H9 (cell line): Measurements from ENCODE around the gene SLC26A5. TPM values are rescaled to one million over a fixed set of nuclear protein-coding genes. Genes with fewer than 3 reads are reported as not detected.

Experiments
- DNase-seq: peaks from one replicate; pipeline ENCODE4 v3.0.0-alpha.2; 2017
- H2AFZ ChIP-seq: one replicate; pipeline ENCODE4 v1.6.1; 2013; ENCODE audit warnings: mild to moderate bottlenecking, low read length, control low read depth, moderate library complexity
- H2AK5ac ChIP-seq: 2 replicates; pipeline ENCODE4 v1.6.1; 2013; ENCODE audit warnings: low read length, control low read depth, mixed read lengths; ENCODE audit not compliant: insufficient read length
- H2BK120ac ChIP-seq: one replicate; pipeline ENCODE4 v1.6.1; 2013; ENCODE audit warnings: low read depth, mild to moderate bottlenecking, low read length, control low read depth, inconsistent platforms; ENCODE audit not compliant: poor library complexity, severe bottlenecking
- H2BK12ac ChIP-seq: 2 replicates; pipeline ENCODE4 v1.6.1; 2013; ENCODE audit warnings: low read length, control low read depth, mixed read lengths, low read depth; ENCODE audit not compliant: insufficient read length
- H2BK15ac ChIP-seq: 2 replicates; pipeline ENCODE4 v1.6.1; 2013; ENCODE audit warnings: low read depth, low read length, control low read depth
- H2BK20ac ChIP-seq: one replicate; pipeline ENCODE4 v1.6.1; 2013; ENCODE audit warnings: low read depth, mild to moderate bottlenecking, low read length, control low read depth, inconsistent platforms; ENCODE audit not compliant: poor library complexity, severe bottlenecking
- H2BK5ac ChIP-seq: 2 replicates; pipeline ENCODE4 v1.6.1; 2013; ENCODE audit warnings: low read length, control low read depth, mixed read lengths; ENCODE audit not compliant: insufficient read length
- H3K14ac ChIP-seq: 2 replicates; pipeline ENCODE4 v1.6.1; 2013; ENCODE audit warnings: low read length, control low read depth; ENCODE audit not compliant: insufficient read depth
- H3K18ac ChIP-seq: 2 replicates; pipeline ENCODE4 v1.6.1; 2013; ENCODE audit warnings: low read depth, mild to moderate bottlenecking, mixed read lengths, low read length, control low read depth; ENCODE audit not compliant: insufficient read length
- H3K23ac ChIP-seq: 2 replicates; pipeline ENCODE4 v1.6.1; 2013; ENCODE audit warnings: low read length, control low read depth, mixed read lengths, low read depth; ENCODE audit not compliant: insufficient read length
- H3K23me2 ChIP-seq: 2 replicates; pipeline ENCODE4 v1.6.1; 2013; ENCODE audit warnings: low read depth, mild to moderate bottlenecking, mixed read lengths, low read length, control low read depth; ENCODE audit not compliant: insufficient read length, poor library complexity, severe bottlenecking
- H3K27ac ChIP-seq: 2 replicates; pipeline ENCODE4 v1.5.1; 2013; ENCODE audit warnings: low read length, control low read depth, mixed read lengths, low read depth; ENCODE audit not compliant: insufficient read length
- H3K27me3 ChIP-seq: 2 replicates; pipeline ENCODE4 v1.6.1; 2013; ENCODE audit warnings: low read length, control low read depth, inconsistent platforms; ENCODE audit not compliant: insufficient read depth
- H3K4ac ChIP-seq: 2 replicates; pipeline ENCODE4 v1.6.1; 2013; ENCODE audit warnings: low read depth, mild to moderate bottlenecking, control low read depth, inconsistent platforms, low read length, moderate library complexity
- H3K4me1 ChIP-seq: 2 replicates; pipeline ENCODE4 v1.6.1; 2013; ENCODE audit warnings: low read length, control low read depth, inconsistent platforms; ENCODE audit not compliant: insufficient read depth
- H3K4me2 ChIP-seq: 2 replicates; pipeline ENCODE4 v1.6.1; 2013; ENCODE audit warnings: low read length, control low read depth, mixed read lengths; ENCODE audit not compliant: insufficient read length, insufficient read depth
- H3K56ac ChIP-seq: 2 replicates; pipeline ENCODE4 v1.6.1; 2013; ENCODE audit warnings: low read depth, mild to moderate bottlenecking, mixed read lengths, low read length, control low read depth; ENCODE audit not compliant: insufficient read length
- H3K79me1 ChIP-seq: 2 replicates; pipeline ENCODE4 v1.6.1; 2013; ENCODE audit warnings: low read depth, mild to moderate bottlenecking, moderate library complexity, low read length, control low read depth, inconsistent platforms; ENCODE audit not compliant: insufficient read depth, poor library complexity, severe bottlenecking
- H3K79me2 ChIP-seq: 2 replicates; pipeline ENCODE4 v1.6.1; 2013; ENCODE audit warnings: low read length, control low read depth, inconsistent platforms; ENCODE audit not compliant: insufficient read depth
- H3K9ac ChIP-seq: 2 replicates; pipeline ENCODE4 v1.6.1; 2013; ENCODE audit warnings: low read length, control low read depth, mixed read lengths; ENCODE audit not compliant: insufficient read length; ENCODE audit errors: extremely low read depth
- H3K9me3 ChIP-seq: one replicate; pipeline ENCODE4 v1.6.1; 2013; ENCODE audit warnings: low read depth, low read length, inconsistent platforms; ENCODE audit not compliant: control insufficient read depth
- H3T11ph ChIP-seq: one replicate; pipeline ENCODE4 v1.6.1; 2013; ENCODE audit warnings: mild to moderate bottlenecking, low read length, control low read depth, inconsistent platforms
- H4K20me1 ChIP-seq: one replicate; pipeline ENCODE4 v1.6.1; 2013; ENCODE audit not compliant: control insufficient read depth, insufficient read length, insufficient read depth
- H4K5ac ChIP-seq: 2 replicates; pipeline ENCODE4 v1.6.1; 2013; ENCODE audit warnings: low read depth, mild to moderate bottlenecking, mixed read lengths, low read length, control low read depth; ENCODE audit not compliant: insufficient read length
- H4K8ac ChIP-seq: replicated peaks from 2 replicates; pipeline ENCODE4 v1.6.1; 2013; ENCODE audit warnings: low read length, control low read depth, mixed read lengths, low read depth; ENCODE audit not compliant: insufficient read length
- H4K91ac ChIP-seq: 2 replicates; pipeline ENCODE4 v1.6.1; 2013; ENCODE audit warnings: low read depth, mild to moderate bottlenecking, moderate library complexity, mixed read lengths, low read length, control low read depth; ENCODE audit not compliant: insufficient read length
- H3K27ac Mint-ChIP-seq, 3 experiments: 2 replicates in 2 of 3; 3 replicates in 1 of 3; pipeline ENCODE4 v1.8.0; 2020 to 2021; ENCODE audit warnings: mixed read lengths in 3 of 3, mild to moderate bottlenecking in 1 of 3, moderate library complexity in 1 of 3
- H3K27me3 Mint-ChIP-seq: 2 replicates; pipeline ENCODE4 v1.8.0; 2021; ENCODE audit warnings: low read depth, mild to moderate bottlenecking, moderate library complexity, mixed read lengths
- H3K36me3 Mint-ChIP-seq, 3 experiments: 2 replicates in 2 of 3; 3 replicates in 1 of 3; pipeline ENCODE4 v1.8.0; 2020 to 2021; ENCODE audit warnings: low read depth in 3 of 3, mixed read lengths in 3 of 3; ENCODE audit not compliant: insufficient read depth in 1 of 3
- H3K4me1 Mint-ChIP-seq, 2 experiments: 2 replicates each; pipeline ENCODE4 v1.8.0; 2020; ENCODE audit warnings: mixed read lengths in 2 of 2
- H3K4me3 Mint-ChIP-seq, 2 experiments: 2 replicates in 1 of 2; 3 replicates in 1 of 2; pipeline ENCODE4 v1.8.0; 2020 to 2021; ENCODE audit warnings: mild to moderate bottlenecking in 2 of 2, mixed read lengths in 2 of 2, moderate library complexity in 1 of 2
- H3K9me3 Mint-ChIP-seq, 2 experiments: 2 replicates in 1 of 2; 3 replicates in 1 of 2; pipeline ENCODE4 v1.8.0; 2020; ENCODE audit warnings: mild to moderate bottlenecking in 2 of 2, mixed read lengths in 2 of 2, moderate library complexity in 1 of 2
- WGBS: extraction: QIAGEN DNeasy Blood & Tissue Kit; methylation state at CpG from one replicate; pipeline ENCODE4 v1.1.7; 2013; ENCODE audit warnings: missing lambda C conversion rate, low lambda C conversion rate, mixed read lengths; ENCODE audit not compliant: insufficient read length; ENCODE audit errors: extremely low coverage; 5-methylcytosine and 5-hydroxymethylcytosine counted together
- total RNA-seq: library from RNA; stranded (reverse); gene quantifications from 2 replicates; pipeline ENCODE4 v1.2.1, GENCODE V29; 2021
- TF ChIP-seq, protein P1 (sequence below): fragments of 200-600 bp; sonication (generic); conservative IDR thresholded peaks from 3 replicates; pipeline ENCODE4 v1.8.0; 2021; ENCODE audit warnings: antibody characterized with exemption, mild to moderate bottlenecking

Gene SLC26A5
- total RNA-seq, 1 experiment from 2014 or later: not detected

- H3K9ac ChIP-seq: peak within 1 kb of the TSS; percentile 90
- H3K4me1 Mint-ChIP-seq: peaks cover 15 to 20% of the 10 kb centered on the region in 2 experiments
- no peak within 1 kb of the TSS for H2BK120ac ChIP-seq
- no peak within 1 kb of the TSS for H3T11ph ChIP-seq
- H4K91ac ChIP-seq: no peak within 1 kb of the TSS
- no peak within 1 kb of the TSS for H4K5ac ChIP-seq
- no peak within 1 kb of the TSS for H2AK5ac ChIP-seq
- H2AFZ ChIP-seq: no peak within 1 kb of the TSS
- H3K4ac ChIP-seq: no peak within 1 kb of the TSS
- peak; percentile 86 for DNase-seq
- H3K23ac ChIP-seq: no peak within 1 kb of the TSS
- peak within 1 kb of the TSS; percentile 15 for H3K27ac ChIP-seq
- H3K4me2 ChIP-seq: peak within 1 kb of the TSS; percentile 56
- H4K8ac ChIP-seq: no peak within 1 kb of the TSS
- no peaks in the 10 kb centered on the region for H4K20me1 ChIP-seq
- WGBS: no CpG with 5 or more reads among the region's 25 CpGs
- H2BK5ac ChIP-seq: no peak within 1 kb of the TSS
- no peak within 1 kb of the TSS for H2BK20ac ChIP-seq
- H3K79me2 ChIP-seq: peaks cover 44% of the 10 kb centered on the region
- peak within 1 kb of the TSS; percentile 100 for H3K4me3 Mint-ChIP-seq
- peaks cover 5% of the 10 kb centered on the region for H3K23me2 ChIP-seq
- TF ChIP-seq, protein P1, sequence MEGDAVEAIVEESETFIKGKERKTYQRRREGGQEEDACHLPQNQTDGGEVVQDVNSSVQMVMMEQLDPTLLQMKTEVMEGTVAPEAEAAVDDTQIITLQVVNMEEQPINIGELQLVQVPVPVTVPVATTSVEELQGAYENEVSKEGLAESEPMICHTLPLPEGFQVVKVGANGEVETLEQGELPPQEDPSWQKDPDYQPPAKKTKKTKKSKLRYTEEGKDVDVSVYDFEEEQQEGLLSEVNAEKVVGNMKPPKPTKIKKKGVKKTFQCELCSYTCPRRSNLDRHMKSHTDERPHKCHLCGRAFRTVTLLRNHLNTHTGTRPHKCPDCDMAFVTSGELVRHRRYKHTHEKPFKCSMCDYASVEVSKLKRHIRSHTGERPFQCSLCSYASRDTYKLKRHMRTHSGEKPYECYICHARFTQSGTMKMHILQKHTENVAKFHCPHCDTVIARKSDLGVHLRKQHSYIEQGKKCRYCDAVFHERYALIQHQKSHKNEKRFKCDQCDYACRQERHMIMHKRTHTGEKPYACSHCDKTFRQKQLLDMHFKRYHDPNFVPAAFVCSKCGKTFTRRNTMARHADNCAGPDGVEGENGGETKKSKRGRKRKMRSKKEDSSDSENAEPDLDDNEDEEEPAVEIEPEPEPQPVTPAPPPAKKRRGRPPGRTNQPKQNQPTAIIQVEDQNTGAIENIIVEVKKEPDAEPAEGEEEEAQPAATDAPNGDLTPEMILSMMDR: no peak
- no peak within 1 kb of the TSS for H2BK12ac ChIP-seq
- H3K79me1 ChIP-seq: peaks cover 10% of the 10 kb centered on the region
- H3K18ac ChIP-seq: no peak within 1 kb of the TSS
- peaks cover 2 to 12% (median 3%) of the 10 kb centered on the region in 3 experiments; a peak in 6 of 7 replicates for H3K36me3 Mint-ChIP-seq
- no peaks in the 10 kb centered on the region; a peak in 1 of 5 replicates for H3K9me3 Mint-ChIP-seq
- H3K27me3 Mint-ChIP-seq: no peaks in the 10 kb centered on the region
- no peaks in the 10 kb centered on the region for H3K9me3 ChIP-seq
- H3K4me1 ChIP-seq: no peaks in the 10 kb centered on the region
- H3K27ac Mint-ChIP-seq: peak within 1 kb of the TSS; percentile 99 to 100 (median 99)
- no peak within 1 kb of the TSS for H3K14ac ChIP-seq
- no peaks in the 10 kb centered on the region for H3K27me3 ChIP-seq
- H2BK15ac ChIP-seq: no peak within 1 kb of the TSS
- no peak within 1 kb of the TSS for H3K56ac ChIP-seq
Measured at GRCh38 chr7:103347507-103348267, 98.3 kb downstream of the SLC26A5 start, which contains the start of gene PSMC2. Gene PSMC2, plus strand, starts transcription at chr7:103347643. Its CDS starts 69 bp downstream, at chr7:103347712.
